ENCODE results near the gene UROC1.
A peak's percentile ranks its signal among the peaks of the same experiment; 100 is the strongest.

UROC1 gene

DNA sequence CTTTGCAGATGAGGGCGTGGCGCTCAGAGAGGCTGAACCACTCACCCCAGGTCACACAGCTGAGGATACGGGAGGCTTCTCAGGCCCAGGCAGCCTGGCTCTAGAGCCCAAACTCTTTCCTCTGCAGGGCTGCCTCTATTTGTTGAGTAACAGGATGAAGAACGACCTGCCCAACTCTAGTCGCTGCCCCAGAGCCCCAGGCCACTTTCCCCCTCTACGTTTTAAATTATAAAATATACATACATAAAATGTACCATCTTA, 22.7 kb downstream of the UROC1 start:
- no peak for DNase-seq (ENCODE audit: low spot score)

- DNase-seq (ENCODE audit: low spot score), result no peak
These were observed 23.2 kb downstream of the UROC1 start for GRCh38 chr3:126494204-126494969.

- no peak for DNase-seq (ENCODE audit: low spot score)
These were observed 23.8 kb downstream of the UROC1 start for GRCh38 chr3:126493739-126494138.

DNA sequence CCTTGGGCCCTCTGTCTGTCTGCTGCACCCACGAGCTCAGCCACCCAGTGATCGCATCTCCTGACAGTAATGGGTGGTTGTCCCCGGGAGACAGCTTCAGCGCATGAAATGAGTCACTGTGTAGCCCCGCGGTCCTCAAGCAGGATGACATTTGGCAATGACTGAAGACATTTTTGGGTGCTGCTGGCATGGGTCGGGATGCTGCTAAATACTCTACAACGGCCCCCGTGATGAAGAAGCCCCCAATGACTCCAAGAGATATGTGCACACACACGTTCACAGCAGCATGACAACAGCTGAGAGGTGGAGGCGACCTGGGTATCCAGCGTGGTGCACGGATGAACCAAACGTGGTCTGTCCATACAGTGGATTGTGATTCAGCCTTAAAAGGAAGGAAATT, 24.5 kb downstream of the UROC1 start:
- DNase-seq (ENCODE audit: low spot score), result no peak

DNA sequence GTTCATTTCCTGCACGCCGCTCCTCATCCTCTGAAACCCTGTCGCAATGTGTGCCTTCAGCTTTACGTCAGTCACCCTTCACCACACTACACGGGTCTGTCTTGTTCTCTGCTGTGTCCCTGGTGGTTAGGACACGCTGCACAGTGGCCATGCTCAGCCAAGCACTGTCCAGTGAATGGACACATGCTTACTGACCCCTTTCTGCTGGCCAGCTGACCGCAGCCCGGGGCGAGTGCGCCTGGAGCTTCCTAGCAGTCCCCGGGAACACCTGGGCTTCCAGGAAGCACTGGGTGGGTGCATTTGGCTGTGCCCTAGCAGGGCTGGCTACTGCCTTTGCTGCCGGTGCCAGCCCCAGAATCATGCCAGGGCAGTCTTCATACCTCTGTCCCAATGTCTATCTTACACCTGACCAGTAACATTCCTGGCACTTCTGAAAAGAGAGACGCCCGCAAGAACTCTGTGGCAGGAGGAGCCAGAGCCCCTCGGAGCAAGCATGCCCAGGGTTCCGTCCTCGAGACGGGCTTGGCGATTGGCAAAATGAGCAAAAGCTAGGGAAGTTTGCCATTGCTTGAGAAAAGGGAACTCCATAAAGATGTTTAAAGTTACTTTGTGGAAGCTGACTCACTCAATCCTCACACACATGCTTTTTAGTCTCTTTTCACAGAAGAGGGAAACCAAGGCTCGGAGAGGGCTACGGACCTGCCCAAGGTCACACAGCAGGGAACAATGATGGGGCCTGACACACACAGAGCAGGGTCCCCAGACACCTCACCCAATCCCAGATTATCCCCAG, 26.2 kb downstream of the UROC1 start:
- DNase-seq (ENCODE audit: low spot score), result no peak

- DNase-seq (ENCODE audit: low spot score), result no peak
These were observed 27.0 kb downstream of the UROC1 start for GRCh38 chr3:126490619-126491018.

- no peak for DNase-seq (ENCODE audit: low spot score)
These were observed 28.5 kb downstream of the UROC1 start for GRCh38 chr3:126488886-126489569.

DNA sequence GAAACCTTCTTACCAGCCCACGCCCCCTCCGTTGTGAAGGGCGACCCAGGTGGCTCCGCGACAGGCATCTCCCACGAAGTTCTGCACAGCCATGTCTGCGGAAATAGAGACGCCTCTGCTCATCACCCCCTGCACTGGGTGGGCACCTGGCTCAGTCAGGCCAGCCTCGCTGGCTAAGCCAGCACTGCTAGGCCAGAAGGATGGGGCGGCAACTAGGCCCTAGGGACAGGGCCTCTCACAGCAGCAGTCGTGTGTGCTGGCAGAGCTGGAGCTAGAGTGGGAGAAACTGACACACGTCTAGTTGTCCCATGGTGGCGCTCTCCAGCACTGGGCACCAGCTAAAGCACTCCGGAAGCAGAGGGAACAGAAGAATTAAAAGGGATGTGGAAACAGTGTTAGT, 29.4 kb downstream of the UROC1 start:
- no peak for DNase-seq (ENCODE audit: low spot score)

GRCh38 chr3:126487151-126487771, 30.3 kb downstream of the UROC1 start:
- DNase-seq (ENCODE audit: low spot score), result peak; percentile 99

GRCh38 chr3:126486360-126486847, 31.2 kb downstream of the UROC1 start:
- no peak for DNase-seq (ENCODE audit: low spot score)

DNA sequence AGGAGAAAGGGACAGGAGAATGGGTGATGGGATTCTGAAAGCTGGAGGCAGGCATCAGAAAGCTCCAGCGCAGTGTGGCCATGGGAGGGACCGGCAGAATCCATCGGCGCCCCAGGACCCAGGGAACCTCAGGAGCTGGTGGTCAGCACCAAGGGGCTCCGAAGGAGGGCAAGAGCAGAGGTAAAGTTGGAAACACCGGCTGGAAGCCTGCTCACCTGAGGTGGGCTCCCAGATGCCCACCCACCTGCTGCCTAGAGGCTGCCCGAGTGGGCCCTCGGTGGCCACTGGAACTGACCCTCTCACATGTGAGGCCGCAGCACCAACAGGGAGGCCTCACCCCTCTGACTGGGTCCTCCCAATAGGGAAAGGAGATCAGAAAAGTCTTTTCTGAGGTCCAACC, 31.6 kb downstream of the UROC1 start:
- no peak for DNase-seq (ENCODE audit: low spot score)

GRCh38 chr3:126485176-126485897, 32.2 kb downstream of the UROC1 start:
- peak; percentile 42 for DNase-seq (ENCODE audit: low spot score)

- no peak for DNase-seq (ENCODE audit: low spot score)
These were observed 32.9 kb downstream of the UROC1 start for GRCh38 chr3:126484662-126485061.

DNA sequence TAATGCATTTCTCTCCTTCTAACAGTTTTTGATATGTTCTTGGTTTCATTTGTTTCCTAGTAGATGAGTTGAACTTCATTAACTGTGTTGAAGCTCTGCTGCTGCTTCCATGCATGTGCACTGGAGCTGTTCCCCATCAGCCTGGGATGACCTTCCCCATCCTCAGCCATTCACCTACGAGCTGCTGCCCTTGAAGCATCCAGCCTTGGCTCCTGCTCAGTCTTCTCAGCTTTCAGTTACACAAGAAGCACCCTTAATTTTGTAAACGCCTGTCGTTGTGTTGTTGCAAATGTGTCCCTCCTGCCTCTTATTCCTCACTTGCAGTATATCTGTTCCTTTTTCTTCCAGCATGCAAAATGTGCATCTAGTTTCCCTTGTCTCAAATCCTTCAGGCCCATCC, 33.4 kb downstream of the UROC1 start:
- DNase-seq (ENCODE audit: low spot score), result no peak

GRCh38 chr3:126483321-126483761, 34.2 kb downstream of the UROC1 start:
- no peak for DNase-seq (ENCODE audit: low spot score)

GRCh38 chr3:126482503-126483255, 34.9 kb downstream of the UROC1 start:
- DNase-seq (ENCODE audit: low spot score), result no peak

GRCh38 chr3:126481808-126482502, 35.6 kb downstream of the UROC1 start:
- DNase-seq (ENCODE audit: low spot score), result no peak

DNA sequence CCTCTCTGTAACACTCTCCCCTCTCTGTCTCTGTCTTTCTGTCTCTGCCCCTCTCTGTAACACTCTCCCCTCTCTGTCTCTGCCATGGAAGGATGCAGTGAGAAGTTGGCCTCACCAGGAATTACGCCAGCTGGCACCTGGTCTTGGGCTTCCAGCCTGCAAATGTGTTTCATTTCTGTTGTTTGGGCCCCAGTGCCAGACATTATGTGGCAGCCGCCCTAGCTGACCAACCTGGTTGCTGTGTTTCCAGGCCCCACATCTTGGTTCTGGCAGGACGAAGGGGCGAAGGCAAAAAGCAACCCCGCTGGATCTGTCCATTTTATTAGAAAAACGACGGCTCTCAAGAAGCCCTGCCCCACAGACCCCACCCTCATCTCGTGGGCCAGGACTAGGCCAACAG, 36.7 kb downstream of the UROC1 start:
- no peak for DNase-seq (ENCODE audit: low spot score)

GRCh38 chr3:126480206-126480605, 37.4 kb downstream of the UROC1 start:
- no peak for DNase-seq (ENCODE audit: low spot score)

GRCh38 chr3:126479642-126480041, 37.9 kb downstream of the UROC1 start:
- DNase-seq (ENCODE audit: low spot score), result no peak

Data from COLO829 (cell line).